ENCODE measurements around the gene LRBA.

Gene LRBA

GRCh38 chr4:150579551-150580234, 435.4 kb downstream of the LRBA start:
- TF ChIP-seq, protein P1, sequence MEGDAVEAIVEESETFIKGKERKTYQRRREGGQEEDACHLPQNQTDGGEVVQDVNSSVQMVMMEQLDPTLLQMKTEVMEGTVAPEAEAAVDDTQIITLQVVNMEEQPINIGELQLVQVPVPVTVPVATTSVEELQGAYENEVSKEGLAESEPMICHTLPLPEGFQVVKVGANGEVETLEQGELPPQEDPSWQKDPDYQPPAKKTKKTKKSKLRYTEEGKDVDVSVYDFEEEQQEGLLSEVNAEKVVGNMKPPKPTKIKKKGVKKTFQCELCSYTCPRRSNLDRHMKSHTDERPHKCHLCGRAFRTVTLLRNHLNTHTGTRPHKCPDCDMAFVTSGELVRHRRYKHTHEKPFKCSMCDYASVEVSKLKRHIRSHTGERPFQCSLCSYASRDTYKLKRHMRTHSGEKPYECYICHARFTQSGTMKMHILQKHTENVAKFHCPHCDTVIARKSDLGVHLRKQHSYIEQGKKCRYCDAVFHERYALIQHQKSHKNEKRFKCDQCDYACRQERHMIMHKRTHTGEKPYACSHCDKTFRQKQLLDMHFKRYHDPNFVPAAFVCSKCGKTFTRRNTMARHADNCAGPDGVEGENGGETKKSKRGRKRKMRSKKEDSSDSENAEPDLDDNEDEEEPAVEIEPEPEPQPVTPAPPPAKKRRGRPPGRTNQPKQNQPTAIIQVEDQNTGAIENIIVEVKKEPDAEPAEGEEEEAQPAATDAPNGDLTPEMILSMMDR (IDR thresholded peaks at IDR 0.05; ENCODE audit: borderline replicate concordance, control extremely low read depth, extremely low read depth, insufficient read depth, missing control alignments): no peak
- DNase-seq (ENCODE audit: low spot score): no peak
- in situ Hi-C loops (cut with MboI; ENCODE audit: low sequenced_read_pairs, unreplicated experiment): no loop called here

- DNase-seq (ENCODE audit: low spot score): no peak
- in situ Hi-C loops (cut with MboI; ENCODE audit: low sequenced_read_pairs, unreplicated experiment): no loop called here
- TF ChIP-seq, protein P1 (IDR thresholded peaks at IDR 0.05; ENCODE audit: borderline replicate concordance, control extremely low read depth, extremely low read depth, insufficient read depth, missing control alignments): no peak
Observed at GRCh38 chr4:150578745-150579501, 436.2 kb downstream of the LRBA start.

GRCh38 chr4:150577796-150578195, 437.3 kb downstream of the LRBA start:
- in situ Hi-C loops (cut with MboI; ENCODE audit: low sequenced_read_pairs, unreplicated experiment): no loop called here
- DNase-seq (ENCODE audit: low spot score): no peak
- TF ChIP-seq, protein P1 (IDR thresholded peaks at IDR 0.05; ENCODE audit: borderline replicate concordance, control extremely low read depth, extremely low read depth, insufficient read depth, missing control alignments): no peak

DNA sequence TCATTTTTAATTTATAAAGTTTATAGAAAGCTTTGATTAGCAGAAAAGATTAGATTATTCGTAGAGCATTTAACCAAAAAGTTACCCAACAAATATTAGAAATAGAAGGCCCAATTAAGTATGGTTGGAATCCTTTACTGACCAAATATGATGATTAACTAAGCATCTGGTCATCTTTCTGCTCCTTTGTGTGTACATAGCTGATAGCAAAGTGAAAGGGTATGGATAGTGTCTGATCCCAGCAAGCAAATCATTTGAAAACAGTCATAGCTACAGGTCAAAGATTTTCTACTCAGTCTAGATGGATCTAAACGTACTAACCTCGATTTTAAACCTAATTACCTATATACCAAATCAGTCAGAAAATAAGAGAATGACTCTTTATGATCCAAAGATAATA, 440.4 kb downstream of the LRBA start:
- in situ Hi-C loops (cut with MboI; ENCODE audit: low sequenced_read_pairs, unreplicated experiment): no loop called here
- TF ChIP-seq, protein P1 (IDR thresholded peaks at IDR 0.05; ENCODE audit: borderline replicate concordance, control extremely low read depth, extremely low read depth, insufficient read depth, missing control alignments): no peak

GRCh38 chr4:150573534-150573933, 441.6 kb downstream of the LRBA start:
- in situ Hi-C loops (cut with MboI; ENCODE audit: low sequenced_read_pairs, unreplicated experiment): no loop called here
- TF ChIP-seq, protein P1 (IDR thresholded peaks at IDR 0.05; ENCODE audit: borderline replicate concordance, control extremely low read depth, extremely low read depth, insufficient read depth, missing control alignments): no peak
- DNase-seq (ENCODE audit: low spot score): no peak

More for the DNA sequence above, 440.4 kb downstream of the LRBA start:
- no peak for DNase-seq (ENCODE audit: low spot score)

DNA sequence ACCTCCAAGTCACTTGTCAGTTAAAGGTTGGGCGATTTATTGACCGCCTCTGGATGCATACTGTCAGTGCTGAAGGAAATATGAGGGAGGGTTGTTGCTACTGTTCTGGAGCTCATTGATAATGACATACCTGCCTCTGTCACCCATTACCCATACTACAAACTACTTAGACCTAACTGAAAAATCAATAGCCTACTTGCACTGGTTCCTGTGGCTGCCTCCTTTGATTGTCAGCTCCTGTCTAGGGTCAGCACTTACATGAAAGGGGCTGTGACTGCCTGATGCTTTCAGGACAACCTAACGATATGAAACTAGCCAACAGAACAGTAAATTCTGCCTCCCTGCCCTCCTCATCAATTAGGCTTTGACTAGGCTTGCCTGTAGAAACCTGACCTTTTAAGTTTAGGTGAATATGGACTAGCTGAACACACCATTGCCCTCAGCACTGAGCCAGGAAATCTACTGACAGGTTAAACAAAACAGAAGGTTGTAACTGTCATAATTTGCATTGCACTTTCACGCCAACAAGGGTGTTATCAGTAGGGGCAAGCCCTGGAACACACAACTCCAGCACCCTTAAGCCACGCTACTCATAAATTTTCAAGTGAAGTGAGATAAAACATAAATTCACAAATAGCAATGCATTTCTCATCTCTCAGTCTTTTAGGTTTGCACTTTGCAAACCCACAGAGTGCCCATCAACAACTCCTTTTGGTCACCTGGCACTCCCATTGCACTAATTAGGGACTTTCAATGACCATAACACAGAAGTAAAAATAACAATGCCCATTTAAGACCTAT, 442.2 kb downstream of the LRBA start:
- in situ Hi-C loops (cut with MboI; ENCODE audit: low sequenced_read_pairs, unreplicated experiment): no loop called here
- DNase-seq (ENCODE audit: low spot score): no peak
- TF ChIP-seq, protein P1 (IDR thresholded peaks at IDR 0.05; ENCODE audit: borderline replicate concordance, control extremely low read depth, extremely low read depth, insufficient read depth, missing control alignments): no peak
